ENCODE results near the gene TEAD3.
"Not testable (repeated sequence)": the region's sequence is repeated elsewhere in the genome, so short reads cannot be mapped to it uniquely, and the experiment has no call there.

TEAD3 gene

DNA sequence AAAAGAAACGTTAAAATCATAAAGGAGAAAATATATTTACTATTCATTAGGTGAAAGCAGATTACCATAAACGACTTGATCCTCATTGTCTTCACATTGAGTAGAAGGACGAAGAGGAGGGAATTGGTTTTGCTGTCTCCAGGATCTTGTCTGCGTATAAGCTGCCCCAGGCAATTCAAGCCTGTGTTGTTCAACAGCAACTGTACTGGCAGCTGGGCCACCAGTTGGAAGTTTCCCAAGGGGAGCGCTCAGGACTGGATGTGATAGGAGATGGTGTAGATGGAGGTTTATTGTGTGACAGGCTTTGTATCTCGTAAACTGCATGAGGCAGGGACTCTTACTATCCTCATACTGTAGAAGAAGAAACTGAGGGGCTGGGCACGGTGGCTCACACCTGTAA is 48.7 kb downstream of the TEAD3 start:
- Histone ChIP-seq H3K27ac (no peak overlapping the region), H3K4me3 (no peak overlapping the region), H3K36me3 (ENCODE audit: insufficient read depth, low read length) (no peaks in the 10 kb centered on the region), H3K9ac (ENCODE audit: insufficient read length) (no peak overlapping the region), H3K9me3 (ENCODE audit: low read depth, low read length) (no peaks in the 10 kb centered on the region)
- DNase-seq (ENCODE audit: low read depth, low spot score): no peak
- TF ChIP-seq FOXP2 (optimal IDR thresholded peaks at IDR 0.05; ENCODE audit: control extremely low read depth, extremely low read length, insufficient read depth) (no peak), POLR2AphosphoS5 (IDR thresholded peaks at IDR 0.05; ENCODE audit: borderline replicate concordance, low read depth, low read length) (no peak), EZH2 (IDR thresholded peaks at IDR 0.05) (no peak)

DNA sequence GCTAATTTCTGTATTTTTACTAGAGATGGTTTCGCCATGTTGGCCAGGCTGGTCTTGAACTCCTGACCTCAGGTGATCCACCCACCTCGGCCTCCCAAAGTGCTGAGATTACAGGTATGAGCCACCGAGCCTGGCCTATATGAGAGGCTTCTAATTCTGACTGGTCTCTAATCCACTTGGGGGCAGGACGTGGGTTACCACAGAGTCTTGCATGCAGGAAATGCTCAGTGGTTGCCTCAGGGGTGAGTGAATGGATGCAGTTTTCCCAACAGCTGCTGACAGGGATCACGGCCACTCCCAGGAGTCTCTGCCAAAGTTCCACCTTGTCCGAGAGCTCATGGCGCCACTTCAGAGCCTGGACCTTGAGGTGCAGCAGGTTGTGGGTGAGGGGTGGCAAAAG is 51.2 kb downstream of the TEAD3 start:
- H3K4me3 ChIP-seq: no peak overlapping the region
- H3K36me3 ChIP-seq (ENCODE audit: insufficient read depth, low read length): no peaks in the 10 kb centered on the region
- no peaks in the 10 kb centered on the region for H3K9me3 ChIP-seq (ENCODE audit: low read depth, low read length)
- H3K27ac ChIP-seq: no peak overlapping the region
- no peak overlapping the region for H3K9ac ChIP-seq (ENCODE audit: insufficient read length)
- no peak for DNase-seq (ENCODE audit: low read depth, low spot score)
- no peak for TF ChIP-seq EZH2 (IDR thresholded peaks at IDR 0.05)
- no peak for TF ChIP-seq POLR2AphosphoS5 (IDR thresholded peaks at IDR 0.05; ENCODE audit: borderline replicate concordance, low read depth, low read length)
- no peak for TF ChIP-seq FOXP2 (optimal IDR thresholded peaks at IDR 0.05; ENCODE audit: control extremely low read depth, extremely low read length, insufficient read depth)

DNA sequence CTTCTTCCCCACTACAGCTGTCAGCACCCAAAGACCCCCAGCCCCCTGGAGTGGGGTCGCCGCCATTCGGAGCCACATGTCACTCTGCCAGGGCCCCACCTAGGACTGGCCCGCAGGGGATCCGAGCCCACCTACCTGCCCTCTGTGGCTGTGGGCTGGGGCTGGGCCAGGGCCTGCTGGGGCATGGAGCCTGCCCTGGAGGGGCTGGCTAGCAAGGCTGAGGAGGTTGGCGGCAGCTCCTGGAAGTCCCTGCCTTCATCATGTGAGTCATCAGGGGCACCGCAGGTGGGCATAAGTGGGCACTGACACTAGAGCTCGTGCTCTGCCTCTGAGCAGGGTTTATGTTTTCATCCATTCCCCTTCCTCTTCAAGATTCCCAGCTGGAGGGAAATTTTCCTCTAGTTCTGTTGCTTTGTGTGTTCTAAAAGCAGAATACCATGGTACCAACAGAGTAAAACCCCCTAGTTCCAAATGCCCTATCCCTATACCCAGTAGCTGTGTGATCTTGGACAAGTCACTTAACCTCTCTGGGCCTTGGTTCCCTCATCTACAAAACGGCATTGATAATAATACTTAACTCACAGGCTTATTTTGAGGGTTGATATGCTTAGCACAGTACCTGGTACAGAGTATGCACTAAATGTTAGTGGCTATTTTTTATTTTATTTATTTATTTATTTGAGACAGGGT is 53.4 kb downstream of the TEAD3 start:
- DNase-seq (ENCODE audit: low read depth, low spot score): no peak
- no peaks in the 10 kb centered on the region for H3K36me3 ChIP-seq (ENCODE audit: insufficient read depth, low read length)
- no peaks in the 10 kb centered on the region for H3K9me3 ChIP-seq (ENCODE audit: low read depth, low read length)
- TF ChIP-seq EZH2 (IDR thresholded peaks at IDR 0.05) (no peak), POLR2AphosphoS5 (IDR thresholded peaks at IDR 0.05; ENCODE audit: borderline replicate concordance, low read depth, low read length) (no peak), FOXP2 (optimal IDR thresholded peaks at IDR 0.05; ENCODE audit: control extremely low read depth, extremely low read length, insufficient read depth) (no peak)
- no peak overlapping the region for H3K4me3 ChIP-seq
- no peak overlapping the region for H3K9ac ChIP-seq (ENCODE audit: insufficient read length)
- no peak overlapping the region for H3K27ac ChIP-seq

DNA sequence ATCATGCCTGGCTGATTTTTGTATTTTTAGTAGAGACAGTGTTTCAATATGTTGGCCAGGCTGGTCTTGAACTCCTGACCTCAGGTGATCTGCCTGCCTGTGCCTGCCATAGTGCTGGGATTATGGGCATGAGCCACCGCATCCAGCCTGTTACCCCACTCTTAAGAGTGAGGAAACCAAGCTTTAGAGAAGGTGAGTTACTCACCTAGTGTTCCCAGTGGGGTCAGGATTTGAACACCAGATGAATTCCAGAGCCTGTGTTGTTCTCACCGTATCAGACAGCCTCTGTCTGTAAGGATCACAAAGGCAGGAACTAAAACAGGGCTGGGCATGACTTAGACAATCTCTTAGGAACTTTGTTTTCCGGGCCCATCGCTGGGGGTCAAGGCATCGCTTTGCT is 54.2 kb downstream of the TEAD3 start:
- Histone ChIP-seq H3K9me3 (ENCODE audit: low read depth, low read length) (no peaks in the 10 kb centered on the region), H3K27ac (no peak overlapping the region), H3K9ac (ENCODE audit: insufficient read length) (no peak overlapping the region), H3K36me3 (ENCODE audit: insufficient read depth, low read length) (no peaks in the 10 kb centered on the region), H3K4me3 (no peak overlapping the region)
- no peak for DNase-seq (ENCODE audit: low read depth, low spot score)
- TF ChIP-seq FOXP2 (optimal IDR thresholded peaks at IDR 0.05; ENCODE audit: control extremely low read depth, extremely low read length, insufficient read depth) (no peak), EZH2 (IDR thresholded peaks at IDR 0.05) (no peak), POLR2AphosphoS5 (IDR thresholded peaks at IDR 0.05; ENCODE audit: borderline replicate concordance, low read depth, low read length) (no peak)

DNA sequence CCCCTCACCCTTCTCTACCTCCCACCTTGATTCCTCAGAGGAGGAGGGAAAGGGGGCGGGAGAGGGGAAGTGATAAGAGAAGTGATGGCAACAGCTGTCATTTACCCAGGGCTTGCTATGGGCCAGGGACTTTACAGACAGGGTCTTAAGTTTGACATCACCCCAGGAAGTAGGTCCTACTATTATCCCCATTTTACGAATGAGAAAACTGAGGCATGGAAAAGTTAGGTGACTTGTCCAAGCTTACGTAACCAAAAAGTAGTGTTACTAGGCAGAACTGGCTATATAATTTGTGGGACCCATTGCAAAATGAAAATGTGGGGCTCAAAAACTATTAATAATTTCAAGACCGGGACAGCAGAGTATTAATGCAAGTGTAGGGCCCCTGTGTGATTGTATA is 55.2 kb downstream of the TEAD3 start:
- H3K27ac ChIP-seq: no peak overlapping the region
- DNase-seq (ENCODE audit: low read depth, low spot score): no peak
- no peak overlapping the region for H3K4me3 ChIP-seq
- no peaks in the 10 kb centered on the region for H3K36me3 ChIP-seq (ENCODE audit: insufficient read depth, low read length)
- no peak for TF ChIP-seq FOXP2 (optimal IDR thresholded peaks at IDR 0.05; ENCODE audit: control extremely low read depth, extremely low read length, insufficient read depth)
- TF ChIP-seq POLR2AphosphoS5 (IDR thresholded peaks at IDR 0.05; ENCODE audit: borderline replicate concordance, low read depth, low read length): no peak
- no peak for TF ChIP-seq EZH2 (IDR thresholded peaks at IDR 0.05)
- no peak overlapping the region for H3K9ac ChIP-seq (ENCODE audit: insufficient read length)
- no peaks in the 10 kb centered on the region for H3K9me3 ChIP-seq (ENCODE audit: low read depth, low read length)

DNA sequence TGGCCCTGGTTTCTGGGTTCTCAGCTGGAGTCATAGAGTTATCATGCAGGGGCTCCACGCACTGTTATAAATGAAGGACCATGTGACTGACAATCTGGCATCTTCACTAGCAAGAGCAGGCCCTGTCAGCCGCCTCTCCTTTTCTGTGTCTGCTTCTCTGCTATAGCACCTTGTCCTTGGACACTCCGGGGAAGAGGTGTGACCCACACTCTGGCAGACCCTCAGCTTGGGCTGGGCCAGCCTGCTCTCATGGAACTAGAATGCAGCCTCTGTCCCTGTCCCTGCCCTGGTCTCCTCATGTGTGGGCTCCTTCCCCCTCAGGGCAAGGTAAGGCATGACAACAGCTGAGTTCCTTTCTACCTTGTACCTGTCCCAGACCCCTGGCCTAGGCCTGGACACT is 55.7 kb downstream of the TEAD3 start:
- Histone ChIP-seq H3K4me3 (no peak overlapping the region), H3K9ac (ENCODE audit: insufficient read length) (no peak overlapping the region), H3K9me3 (ENCODE audit: low read depth, low read length) (no peaks in the 10 kb centered on the region), H3K27ac (no peak overlapping the region), H3K36me3 (ENCODE audit: insufficient read depth, low read length) (no peaks in the 10 kb centered on the region)
- TF ChIP-seq EZH2 (IDR thresholded peaks at IDR 0.05) (no peak), POLR2AphosphoS5 (IDR thresholded peaks at IDR 0.05; ENCODE audit: borderline replicate concordance, low read depth, low read length) (no peak), FOXP2 (optimal IDR thresholded peaks at IDR 0.05; ENCODE audit: control extremely low read depth, extremely low read length, insufficient read depth) (no peak)
- no peak for DNase-seq (ENCODE audit: low read depth, low spot score)

DNA sequence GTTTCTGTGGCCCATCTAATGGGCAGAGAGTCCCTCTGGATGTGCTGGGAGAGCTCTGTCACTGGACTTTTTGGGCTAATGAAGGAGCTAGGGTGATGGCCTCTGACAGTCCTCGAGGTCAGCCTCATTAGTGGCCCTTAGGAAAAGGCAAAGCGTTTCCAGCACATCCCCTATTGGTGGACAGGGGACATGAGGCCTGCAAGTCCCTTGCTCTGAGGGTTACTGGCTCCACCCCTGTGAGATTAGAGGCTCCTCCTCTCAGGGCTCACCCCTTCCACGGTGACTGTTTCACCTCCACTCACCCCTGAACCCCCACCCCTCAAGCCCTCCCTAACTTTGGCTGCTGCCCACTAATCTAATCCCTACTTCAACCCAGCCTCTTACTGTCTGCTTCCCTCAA is 57.6 kb downstream of the TEAD3 start:
- no peak for TF ChIP-seq POLR2AphosphoS5 (IDR thresholded peaks at IDR 0.05; ENCODE audit: borderline replicate concordance, low read depth, low read length)
- no peak for TF ChIP-seq EZH2 (IDR thresholded peaks at IDR 0.05)
- TF ChIP-seq FOXP2 (optimal IDR thresholded peaks at IDR 0.05; ENCODE audit: control extremely low read depth, extremely low read length, insufficient read depth): no peak
- Histone ChIP-seq H3K36me3 (ENCODE audit: insufficient read depth, low read length) (no peaks in the 10 kb centered on the region), H3K9ac (ENCODE audit: insufficient read length) (no peak overlapping the region), H3K4me3 (no peak overlapping the region), H3K9me3 (ENCODE audit: low read depth, low read length) (no peaks in the 10 kb centered on the region), H3K27ac (no peak overlapping the region)
- DNase-seq (ENCODE audit: low read depth, low spot score): no peak

DNA sequence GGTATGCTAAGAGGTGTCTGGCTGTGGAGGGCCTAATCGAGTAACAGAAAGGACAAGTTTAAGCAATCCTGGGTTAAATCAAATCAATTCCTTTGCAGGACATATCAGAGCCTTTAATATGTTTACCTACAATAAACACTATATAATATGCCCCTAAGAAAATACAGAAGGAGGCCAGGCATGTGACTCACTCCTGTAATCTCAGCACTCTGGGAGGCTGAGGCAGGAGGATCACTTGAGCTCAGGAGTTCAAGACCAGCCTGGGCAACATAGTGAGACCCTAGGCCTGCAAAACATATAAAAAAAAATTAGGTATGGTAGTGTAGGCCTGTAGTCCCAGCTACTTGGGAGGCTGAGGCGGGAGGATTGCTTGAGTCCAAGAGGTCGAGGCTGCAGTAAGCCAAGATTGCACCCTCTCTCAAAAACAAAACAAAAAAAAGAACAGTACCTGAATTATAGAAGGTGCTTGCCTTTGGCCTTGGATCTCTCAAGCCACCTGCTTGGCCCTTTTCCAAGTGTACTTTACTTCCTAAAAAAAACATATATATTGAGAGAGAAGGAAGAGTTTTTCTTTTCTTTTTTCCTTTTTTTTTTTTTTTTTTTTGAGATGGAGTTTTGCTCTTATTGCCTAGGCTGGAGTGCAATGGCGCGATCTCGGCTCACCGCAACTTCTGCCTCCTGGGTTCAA is 58.4 kb downstream of the TEAD3 start:
- not testable (repeated sequence) for H3K36me3 ChIP-seq (ENCODE audit: insufficient read depth, low read length)

More for the DNA sequence above, 58.4 kb downstream of the TEAD3 start:
- H3K9me3 ChIP-seq (ENCODE audit: low read depth, low read length); H3K9ac ChIP-seq (ENCODE audit: insufficient read length); DNase-seq (ENCODE audit: low read depth, low spot score); H3K4me3 ChIP-seq; H3K27ac ChIP-seq: not testable (repeated sequence)
